Stimulated activated CD8-positive, alpha-beta memory T cell treated with anti-CD3 and anti-CD28 coated beads, Interleukin-12 subunit alpha, Interleukin-12 subunit beta, amount 100 ng/mL, for 24 hours (primary cell): ENCODE data around the gene CLCN7.

Source experiments
- DNase-seq: peaks from one replicate; pipeline ENCODE4 v3.0.0-alpha.2; 2020; ENCODE audit errors: extremely low read depth

CLCN7 gene

GRCh38 chr16:1464894-1465566, 9.8 kb downstream of the CLCN7 start:
- DNase-seq: no peak

DNA sequence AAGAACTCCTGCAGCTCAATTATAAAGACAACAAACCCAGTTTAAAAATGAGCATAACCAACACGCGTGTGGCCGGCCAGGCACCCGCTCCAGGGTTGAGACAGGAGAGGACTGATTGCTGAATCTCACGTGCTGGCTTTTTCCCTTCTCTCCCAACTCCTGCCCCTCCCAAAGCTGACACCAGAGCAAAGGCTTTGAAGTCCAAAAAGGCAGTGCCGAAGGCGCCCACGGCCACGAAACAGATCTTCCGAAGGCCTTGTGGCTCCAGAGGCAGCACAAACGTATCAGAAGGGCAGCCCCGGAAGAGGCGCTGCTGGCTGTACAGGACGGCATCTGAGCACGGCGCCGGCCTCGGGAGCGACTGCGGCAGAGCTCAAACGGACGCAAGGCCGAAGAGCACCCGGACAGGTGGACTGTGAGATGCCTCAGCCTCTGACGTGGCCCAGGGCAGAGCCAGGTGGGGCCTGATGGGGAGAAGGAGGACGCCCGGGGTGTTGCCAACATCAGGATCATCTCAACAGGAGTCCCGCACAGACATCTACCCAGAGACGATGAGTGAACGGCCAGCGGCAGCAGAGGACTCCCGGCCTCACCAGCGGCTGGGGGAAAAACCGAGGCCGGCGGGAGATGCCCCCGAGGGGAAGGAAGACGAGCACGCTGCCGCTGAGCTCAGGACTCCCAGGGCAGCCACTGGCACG, 10.5 kb downstream of the CLCN7 start:
- DNase-seq: no peak

DNA sequence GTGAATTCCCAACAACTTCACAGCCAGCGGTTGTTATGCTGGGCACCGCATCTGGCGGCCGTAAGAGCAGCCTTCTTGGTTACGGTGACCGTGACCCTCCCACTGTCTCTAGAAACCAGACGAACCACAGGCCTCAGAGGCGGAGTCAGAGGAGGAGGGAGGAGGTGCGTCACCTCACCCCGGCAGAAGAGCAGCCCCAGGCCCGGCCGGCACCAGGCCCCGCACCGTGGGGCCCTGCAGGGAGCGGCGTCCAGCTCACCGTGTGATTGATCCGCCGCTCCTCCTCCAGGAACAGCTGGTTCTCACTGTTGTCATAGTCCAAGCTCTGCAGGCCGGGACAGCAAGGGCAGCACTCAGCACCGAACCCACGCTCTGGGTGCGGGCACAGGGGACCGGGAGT, 13.7 kb downstream of the CLCN7 start:
- DNase-seq: no peak

DNA sequence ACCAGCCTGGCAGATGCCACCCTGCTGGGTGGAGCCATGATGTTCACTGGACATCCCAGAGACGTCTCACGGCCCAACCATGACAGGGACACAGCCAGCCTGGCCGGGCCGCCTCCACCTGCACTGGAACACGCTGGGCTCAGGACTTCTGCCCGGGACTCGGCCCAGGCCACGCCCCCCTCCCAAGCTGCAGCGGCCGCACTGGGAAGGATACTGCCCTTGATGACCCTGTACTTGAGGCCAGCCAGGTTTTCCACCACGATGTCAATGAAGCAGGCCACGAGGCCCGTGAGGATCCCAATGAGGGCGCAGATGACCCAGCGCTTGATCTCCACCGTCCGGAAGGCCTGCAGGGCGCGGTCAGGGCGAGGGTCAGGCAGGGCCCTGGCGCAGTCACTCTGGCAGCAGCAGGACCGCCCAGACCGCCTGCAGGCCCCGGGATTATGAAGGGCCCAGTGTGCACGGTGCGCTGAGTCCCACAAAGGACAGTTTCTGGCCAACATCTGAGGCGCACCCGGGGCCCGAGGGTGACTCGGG, 14.2 kb downstream of the CLCN7 start:
- DNase-seq: no peak

- no peak for DNase-seq
Observed at GRCh38 chr16:1459967-1460366, 14.9 kb downstream of the CLCN7 start.

GRCh38 chr16:1458977-1459341, 15.9 kb downstream of the CLCN7 start:
- DNase-seq: no peak

DNA sequence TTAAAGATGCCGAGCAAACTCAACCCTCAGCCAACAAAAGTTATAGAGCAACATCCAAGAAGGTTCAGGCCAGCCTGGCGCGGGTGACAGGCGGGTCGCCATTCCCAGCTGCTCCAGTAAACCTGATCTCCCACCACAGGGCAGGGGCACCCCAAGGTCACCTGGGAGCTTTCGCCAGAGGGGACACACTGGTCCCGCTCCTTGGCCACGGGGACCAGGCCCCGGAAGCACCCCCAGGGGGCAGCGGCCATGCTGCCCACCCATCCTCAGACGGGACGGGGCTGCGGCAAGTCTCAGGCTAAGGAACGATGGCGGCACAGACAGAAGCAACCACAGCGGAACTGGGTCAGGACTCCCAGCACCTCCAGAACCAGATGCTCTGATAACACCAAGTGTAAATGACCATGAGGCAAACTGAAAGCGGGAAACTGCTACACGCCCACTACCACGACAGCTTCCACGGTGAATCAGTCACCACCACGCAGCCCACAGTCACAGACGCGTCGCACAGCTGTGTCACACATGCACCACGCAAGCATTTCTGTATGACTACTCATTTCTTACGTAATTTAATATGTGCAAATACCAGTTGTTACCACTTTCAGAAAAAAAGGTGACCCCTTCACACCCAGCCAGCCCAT, 16.4 kb downstream of the CLCN7 start:
- no peak for DNase-seq

- no peak for DNase-seq
Observed at GRCh38 chr16:1457489-1458245, 17.2 kb downstream of the CLCN7 start.

DNA sequence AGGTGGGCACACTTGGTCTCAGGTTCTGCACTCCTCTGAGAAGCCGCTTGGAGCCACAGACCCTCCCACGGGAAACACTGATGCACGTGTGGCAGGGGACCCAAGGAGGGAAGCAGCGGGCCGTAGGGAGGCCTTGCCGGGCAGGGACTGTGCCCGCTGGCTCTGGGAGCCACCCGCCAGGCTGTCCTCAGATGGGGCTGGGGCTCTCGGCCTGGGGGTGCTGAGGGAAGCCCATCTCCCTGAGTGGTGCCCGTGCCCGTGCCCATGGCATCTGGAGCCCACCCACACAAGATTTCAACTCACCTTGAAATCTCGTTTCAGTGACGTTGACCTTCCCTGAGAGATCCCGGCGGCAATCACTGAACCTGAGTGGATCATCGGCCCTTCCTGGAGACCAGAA, 17.9 kb downstream of the CLCN7 start:
- DNase-seq: no peak

DNA sequence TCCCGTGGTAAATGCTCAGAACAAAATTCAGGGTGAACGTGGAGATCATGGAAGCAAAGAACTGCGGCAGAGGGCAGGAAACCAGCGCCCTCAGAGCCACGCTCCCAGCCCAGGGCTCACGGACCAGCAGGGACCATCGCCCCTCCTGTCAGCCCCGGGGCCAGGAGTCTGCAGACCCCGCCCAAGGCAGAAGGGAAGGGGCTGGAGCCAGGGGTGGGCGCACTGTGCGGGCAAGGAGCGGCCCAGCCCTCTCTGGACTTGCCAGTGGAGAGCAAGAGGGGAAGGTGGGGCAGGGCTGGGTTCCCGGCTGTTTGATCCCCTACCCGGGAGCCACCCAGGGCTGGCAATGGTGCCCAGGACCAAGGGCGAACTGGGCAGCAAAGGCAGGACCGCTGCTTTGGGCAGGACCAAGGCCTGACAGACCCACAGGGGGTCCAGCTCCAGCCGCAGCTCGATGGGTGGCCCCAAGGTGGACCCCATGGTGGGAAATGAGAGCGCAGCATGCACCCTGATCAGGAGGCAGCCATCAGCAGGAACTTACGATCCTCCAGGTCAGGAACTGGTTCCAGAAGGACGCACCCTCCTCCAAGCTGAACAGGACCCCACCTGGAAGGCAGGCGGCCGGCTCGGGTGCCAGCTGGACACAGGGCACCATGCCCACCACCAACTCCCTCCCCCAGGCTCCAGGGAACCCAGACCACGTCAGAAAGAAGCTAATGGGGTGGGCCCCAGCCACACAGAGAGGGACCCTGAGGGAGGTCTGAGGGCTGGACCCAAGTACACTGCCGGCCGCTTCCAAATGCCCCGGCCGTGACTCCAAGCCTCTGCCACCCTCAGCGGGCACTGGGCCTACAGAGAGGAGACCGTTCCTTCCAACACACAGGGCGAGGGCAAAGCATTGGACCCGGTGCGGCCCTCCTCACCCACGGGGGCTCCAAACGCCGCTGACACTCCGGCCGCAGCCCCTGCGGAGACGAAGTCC, 19.3 kb downstream of the CLCN7 start:
- no peak for DNase-seq

- no peak for DNase-seq
Observed at GRCh38 chr16:1454561-1454960, 20.3 kb downstream of the CLCN7 start.

- DNase-seq: no peak
Observed at GRCh38 chr16:1453316-1453715, 21.5 kb downstream of the CLCN7 start.

GRCh38 chr16:1452530-1452929, 22.3 kb downstream of the CLCN7 start:
- DNase-seq: no peak

DNA sequence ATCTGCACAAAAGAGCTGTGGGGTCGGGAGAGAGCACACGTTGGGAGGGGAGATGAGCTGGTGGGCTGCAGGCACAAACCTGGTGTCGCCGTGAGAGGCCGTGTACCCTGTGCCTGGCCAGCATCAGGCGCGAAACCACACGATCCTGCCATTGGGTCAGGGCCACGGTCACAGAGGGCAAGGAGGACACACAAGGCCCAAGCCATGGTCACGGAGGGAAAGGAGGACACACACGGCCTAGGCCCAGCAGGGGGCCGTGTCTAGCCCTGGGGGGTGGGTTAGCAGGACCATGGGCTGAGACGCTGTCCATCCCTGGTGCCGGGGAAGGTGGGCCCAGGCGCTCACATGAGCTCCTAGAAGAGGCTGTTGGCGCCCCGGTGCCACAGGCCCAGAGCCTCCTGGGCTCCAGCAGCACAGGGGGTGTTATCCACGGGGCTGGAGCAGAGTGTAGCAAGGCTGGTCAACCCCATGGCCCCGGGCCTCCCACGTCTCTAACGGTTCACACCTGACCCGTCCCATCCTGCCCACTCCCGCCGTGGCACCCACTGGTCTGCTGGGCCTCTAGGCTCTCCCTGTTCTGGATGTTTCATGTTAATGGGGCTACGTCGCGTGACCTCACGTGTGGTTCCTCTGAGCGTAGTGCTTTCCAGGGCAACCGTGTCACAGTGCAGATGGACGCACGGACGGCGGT, 23.0 kb downstream of the CLCN7 start:
- DNase-seq: no peak

- no peak for DNase-seq
Observed at GRCh38 chr16:1450841-1451240, 24.0 kb downstream of the CLCN7 start.

- no peak for DNase-seq
Observed at GRCh38 chr16:1450218-1450617, 24.6 kb downstream of the CLCN7 start.

DNA sequence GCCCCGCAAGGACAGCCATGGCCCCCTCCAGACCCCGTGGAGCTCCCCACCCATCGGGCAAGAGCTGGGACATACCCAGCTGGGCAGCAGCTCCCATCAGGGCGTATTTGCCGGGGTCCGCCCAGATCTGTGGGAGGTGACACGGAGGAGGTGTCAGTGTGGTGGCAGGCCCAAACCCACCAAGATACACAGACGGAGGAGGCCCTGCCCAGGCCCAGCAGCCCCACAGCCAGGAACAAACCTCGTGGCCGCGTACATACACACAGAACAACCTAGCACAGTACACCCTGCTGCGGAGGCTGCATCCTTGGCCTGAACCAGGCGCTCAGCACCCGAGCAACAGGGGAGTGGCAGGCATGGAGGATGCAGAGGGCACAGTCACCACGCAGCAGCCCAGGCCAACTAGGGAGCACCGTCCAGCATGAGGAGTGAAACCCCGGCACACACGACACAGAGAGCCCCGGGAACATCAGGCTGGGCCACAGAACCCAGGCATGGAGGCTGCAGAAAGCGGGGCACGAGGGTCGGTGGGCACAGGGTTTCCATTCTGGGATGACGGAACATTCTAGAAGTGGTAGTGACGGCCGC, 25.5 kb downstream of the CLCN7 start:
- DNase-seq: no peak

GRCh38 chr16:1448536-1449116, 26.2 kb downstream of the CLCN7 start:
- no peak for DNase-seq

- DNase-seq: no peak
Observed at GRCh38 chr16:1447965-1448364, 26.9 kb downstream of the CLCN7 start.
